ENCODE measurements around the gene BTBD6. TPM values are rescaled to one million over a fixed set of nuclear protein-coding genes. Genes with fewer than 3 reads are reported as not detected.

Gene BTBD6
- total and polyA plus RNA-seq, 2 experiments from 2014 or later: 42.2 to 47.5 TPM

GRCh38 chr14:105279642-105280361 lies 31.5 kb downstream of the BTBD6 start:
- H3K9me3 ChIP-seq (ENCODE audit: low read depth): no peaks in the 10 kb centered on the region
- peaks cover 3% of the 10 kb centered on the region for H4K20me1 ChIP-seq (ENCODE audit: insufficient read depth, poor library complexity, severe bottlenecking)
- H2AFZ ChIP-seq: no peak overlapping the region
- H3K27me3 ChIP-seq: no peaks in the 10 kb centered on the region
- TF ChIP-seq, protein P1, sequence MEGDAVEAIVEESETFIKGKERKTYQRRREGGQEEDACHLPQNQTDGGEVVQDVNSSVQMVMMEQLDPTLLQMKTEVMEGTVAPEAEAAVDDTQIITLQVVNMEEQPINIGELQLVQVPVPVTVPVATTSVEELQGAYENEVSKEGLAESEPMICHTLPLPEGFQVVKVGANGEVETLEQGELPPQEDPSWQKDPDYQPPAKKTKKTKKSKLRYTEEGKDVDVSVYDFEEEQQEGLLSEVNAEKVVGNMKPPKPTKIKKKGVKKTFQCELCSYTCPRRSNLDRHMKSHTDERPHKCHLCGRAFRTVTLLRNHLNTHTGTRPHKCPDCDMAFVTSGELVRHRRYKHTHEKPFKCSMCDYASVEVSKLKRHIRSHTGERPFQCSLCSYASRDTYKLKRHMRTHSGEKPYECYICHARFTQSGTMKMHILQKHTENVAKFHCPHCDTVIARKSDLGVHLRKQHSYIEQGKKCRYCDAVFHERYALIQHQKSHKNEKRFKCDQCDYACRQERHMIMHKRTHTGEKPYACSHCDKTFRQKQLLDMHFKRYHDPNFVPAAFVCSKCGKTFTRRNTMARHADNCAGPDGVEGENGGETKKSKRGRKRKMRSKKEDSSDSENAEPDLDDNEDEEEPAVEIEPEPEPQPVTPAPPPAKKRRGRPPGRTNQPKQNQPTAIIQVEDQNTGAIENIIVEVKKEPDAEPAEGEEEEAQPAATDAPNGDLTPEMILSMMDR (IDR thresholded peaks at IDR 0.05; ENCODE audit: poor library complexity): no peak
- TF ChIP-seq EZH2phosphoT487 (IDR thresholded peaks at IDR 0.05; ENCODE audit: low read depth, severe bottlenecking, unreplicated experiment) (no peak), EZH2 (IDR thresholded peaks at IDR 0.05; ENCODE audit: borderline replicate concordance) (no peak)
- H3K27ac ChIP-seq: no peak overlapping the region
- H3K9me2 ChIP-seq (replicated peaks; ENCODE audit: insufficient read depth): no peaks in the 10 kb centered on the region
- H3K79me2 ChIP-seq: peaks cover 65% of the 10 kb centered on the region
- no peak overlapping the region for H3K4me3 ChIP-seq
- H3K4me2 ChIP-seq: no peak overlapping the region
- H3K36me3 ChIP-seq (replicated peaks; ENCODE audit: insufficient read depth, low read depth): no peaks in the 10 kb centered on the region
- DNase-seq (ENCODE audit: low spot score): no peak
- peaks cover 6% of the 10 kb centered on the region for H3K4me1 ChIP-seq (ENCODE audit: insufficient read depth)
- WGBS (ENCODE audit: low lambda C conversion rate, missing lambda C conversion rate): 92% methylated on average over 18 of the region's 18 CpGs

DNA sequence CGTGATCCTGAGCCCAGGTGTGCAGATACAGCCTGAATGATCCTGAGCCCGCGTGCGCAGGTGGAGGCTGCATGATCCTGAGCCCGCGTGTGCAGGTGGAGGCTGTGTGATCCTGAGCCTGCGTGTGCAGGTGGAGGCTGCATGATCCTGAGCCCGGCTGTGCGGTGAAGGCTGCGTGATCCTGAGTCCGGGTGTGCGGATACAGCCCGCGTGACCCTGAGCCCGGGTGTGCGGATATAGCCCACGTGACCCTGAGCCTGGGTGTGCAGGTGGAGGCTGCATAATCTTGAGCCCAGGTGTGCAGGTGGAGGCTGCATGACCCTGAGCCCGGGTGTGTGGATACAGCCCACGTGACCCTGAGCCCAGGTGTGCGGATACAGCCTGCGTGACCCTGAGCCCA lies 32.2 kb downstream of the BTBD6 start:
- no peak overlapping the region for H3K27ac ChIP-seq
- no peak overlapping the region for H3K4me2 ChIP-seq
- H3K9me3 ChIP-seq (ENCODE audit: low read depth): no peaks in the 10 kb centered on the region
- H3K9me2 ChIP-seq (replicated peaks; ENCODE audit: insufficient read depth): no peaks in the 10 kb centered on the region
- no peak overlapping the region for H3K4me3 ChIP-seq
- H2AFZ ChIP-seq: no peak overlapping the region
- no peaks in the 10 kb centered on the region for H3K27me3 ChIP-seq
- H4K20me1 ChIP-seq (ENCODE audit: insufficient read depth, poor library complexity, severe bottlenecking): peaks cover 3% of the 10 kb centered on the region
- H3K79me2 ChIP-seq: peaks cover 65% of the 10 kb centered on the region
- 97% methylated on average over 21 of the region's 21 CpGs for WGBS (ENCODE audit: low lambda C conversion rate, missing lambda C conversion rate)
- peaks cover 2% of the 10 kb centered on the region for H3K4me1 ChIP-seq (ENCODE audit: insufficient read depth)
- DNase-seq (ENCODE audit: low spot score): no peak
- H3K36me3 ChIP-seq (replicated peaks; ENCODE audit: insufficient read depth, low read depth): no peaks in the 10 kb centered on the region
- TF ChIP-seq, protein P1 (IDR thresholded peaks at IDR 0.05; ENCODE audit: poor library complexity): no peak
- TF ChIP-seq EZH2phosphoT487 (IDR thresholded peaks at IDR 0.05; ENCODE audit: low read depth, severe bottlenecking, unreplicated experiment): no peak
- no peak for TF ChIP-seq EZH2 (IDR thresholded peaks at IDR 0.05; ENCODE audit: borderline replicate concordance)

DNA sequence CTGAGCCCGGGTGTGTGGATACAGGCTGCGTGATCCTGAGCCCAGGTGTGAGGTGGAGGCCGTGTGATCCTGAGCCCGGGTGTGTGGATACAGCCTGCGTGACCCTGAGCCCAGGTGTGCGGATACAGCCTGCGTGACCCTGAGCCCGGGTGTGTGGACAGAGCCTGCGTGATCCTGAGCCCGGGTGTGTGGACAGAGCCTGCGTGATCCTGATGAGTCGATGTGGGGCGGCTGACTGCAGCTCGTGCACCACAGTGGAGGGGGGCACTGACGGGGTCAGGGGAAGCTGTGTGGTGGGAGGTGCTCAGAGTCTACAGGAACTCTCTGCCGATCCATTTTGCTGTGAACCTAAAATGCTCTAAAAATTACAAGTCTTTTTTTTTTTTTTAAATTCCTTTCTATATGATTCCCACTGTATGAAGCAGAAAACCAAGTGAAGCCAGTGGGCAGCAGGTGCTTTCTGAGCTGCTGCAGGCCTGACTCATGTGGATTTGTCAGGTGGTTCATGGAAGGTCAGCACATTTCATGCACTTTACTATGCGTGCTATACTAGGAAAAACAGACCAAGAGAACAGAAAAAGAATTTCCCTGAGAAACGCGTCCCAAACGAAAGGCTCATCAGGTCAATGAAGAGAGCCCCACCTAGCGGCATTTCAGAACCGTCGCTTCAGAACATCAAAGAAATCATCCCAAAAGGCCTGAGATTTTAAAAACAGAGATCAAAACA lies 33.2 kb downstream of the BTBD6 start:
- WGBS (ENCODE audit: low lambda C conversion rate, missing lambda C conversion rate): 65% methylated on average over 19 of the region's 23 CpGs
- Histone ChIP-seq H3K9me3 (ENCODE audit: low read depth) (no peaks in the 10 kb centered on the region), H3K27ac (no peak overlapping the region), H3K4me1 (ENCODE audit: insufficient read depth) (no peaks in the 10 kb centered on the region), H4K20me1 (ENCODE audit: insufficient read depth, poor library complexity, severe bottlenecking) (peaks cover 3% of the 10 kb centered on the region), H3K27me3 (no peaks in the 10 kb centered on the region), H2AFZ (no peak overlapping the region), H3K4me2 (no peak overlapping the region), H3K79me2 (peaks cover 71% of the 10 kb centered on the region), H3K36me3 (replicated peaks; ENCODE audit: insufficient read depth, low read depth) (no peaks in the 10 kb centered on the region), H3K9me2 (replicated peaks; ENCODE audit: insufficient read depth) (no peaks in the 10 kb centered on the region), H3K4me3 (no peak overlapping the region)
- TF ChIP-seq EZH2 (IDR thresholded peaks at IDR 0.05; ENCODE audit: borderline replicate concordance): no peak
- no peak for TF ChIP-seq EZH2phosphoT487 (IDR thresholded peaks at IDR 0.05; ENCODE audit: low read depth, severe bottlenecking, unreplicated experiment)
- TF ChIP-seq, protein P1 (IDR thresholded peaks at IDR 0.05; ENCODE audit: poor library complexity): peak; percentile 82
- DNase-seq (ENCODE audit: low spot score): peak; percentile 81
